Measurements from ENCODE around the gene TTLL5. TPM values are rescaled to one million over a fixed set of nuclear protein-coding genes. Genes with fewer than 3 reads are reported as not detected.
A peak's percentile ranks its signal among the peaks of the same experiment; 100 is the strongest.

Gene TTLL5
- total and polyA plus RNA-seq, 2 of the 4 experiments (the other 2 are of a cell fraction): 11.9 to 16.7 TPM

DNA sequence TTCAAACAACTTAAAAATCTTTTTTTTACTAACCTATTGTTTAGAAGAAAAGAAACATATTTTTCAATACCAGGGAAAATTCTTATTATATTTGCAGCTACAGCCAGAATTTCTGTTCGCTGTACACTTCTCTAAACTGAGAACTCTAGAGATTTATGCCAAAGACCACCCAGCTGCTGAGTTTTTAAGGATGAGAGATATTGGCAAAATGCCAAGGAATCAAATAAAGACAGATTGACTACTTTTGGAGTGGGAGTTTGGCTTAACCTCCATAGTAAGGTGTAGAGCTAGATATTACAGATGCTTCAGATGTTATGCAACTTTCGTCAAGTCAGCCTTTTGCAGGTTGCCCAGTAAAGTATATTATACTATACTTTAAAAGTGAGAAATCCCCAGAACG lies 71.8 kb downstream of the TTLL5 start:
- peaks cover 4% of the 10 kb centered on the region; the same call in 1 of the 2 replicates for H3K36me3 ChIP-seq (ENCODE audit: control insufficient read depth, insufficient read depth, low read length)
- no peak overlapping the region for H2AK9ac ChIP-seq (replicated peaks; ENCODE audit: low read depth, low read length, poor library complexity)
- H3K79me1 ChIP-seq (ENCODE audit: low read depth in 1 of 2, low read length in 2 of 2): no peaks in the 10 kb centered on the region
- no peaks in the 10 kb centered on the region for H3K9me3 ChIP-seq (ENCODE audit: control insufficient read depth, insufficient read depth, low read length)
- no peak overlapping the region for H4K91ac ChIP-seq (ENCODE audit: insufficient read depth, low read depth, low read length)
- CTCF ChIA-PET: interaction anchor here (0.6 kb wide), 1 partner anchor 153 kb away, joined by 3 read pairs; no protein-coding TSS in a partner anchor
- no peaks in the 10 kb centered on the region for H3K9me1 ChIP-seq (ENCODE audit: insufficient read depth, low read length)
- POLR2A ChIA-PET (ENCODE audit: unreplicated experiment): no interaction called here
- no CpG with 5 or more reads among the region's 3 CpGs for WGBS, 2 experiments (ENCODE audit: extremely low coverage in 2 of 2, insufficient read length in 1 of 2)
- H2AFZ ChIP-seq (replicated peaks; ENCODE audit: low read length, poor library complexity): no peak overlapping the region
- no peak overlapping the region for H3K27ac ChIP-seq (ENCODE audit: insufficient read depth, low read length)
- TF ChIP-seq CHD1 (IDR thresholded peaks at IDR 0.05; ENCODE audit: low read depth, low read length) (no peak), MAFK (IDR thresholded peaks at IDR 0.05; ENCODE audit: low read depth, low read length) (peak; percentile 35; the same call in 1 of the 2 replicates)
- no peak overlapping the region for H3K9ac ChIP-seq (ENCODE audit: low read depth, low read length)
- H2BK20ac ChIP-seq (ENCODE audit: low read depth, low read length): no peak overlapping the region
- no peak overlapping the region for H4K8ac ChIP-seq (ENCODE audit: low read depth in 2 of 2, low read length in 2 of 2)
- DNase-seq (no peak), ATAC-seq (ENCODE audit: low read depth) (no peak)
- H3K56ac ChIP-seq (ENCODE audit: extremely low read depth, insufficient read depth, low read length): no peak overlapping the region
- no peak overlapping the region for H4K5ac ChIP-seq (ENCODE audit: low read depth, low read length)
- no peaks in the 10 kb centered on the region for H4K20me1 ChIP-seq (ENCODE audit: insufficient read depth, low read length)
- H3K4me2 ChIP-seq (ENCODE audit: low read depth, low read length): no peak overlapping the region
- H3K4me3 ChIP-seq (ENCODE audit: insufficient read depth, low read depth, low read length): no peak overlapping the region
- no peak overlapping the region for H3K23ac ChIP-seq (ENCODE audit: low read depth, low read length)
- H3K18ac ChIP-seq (ENCODE audit: low read depth, low read length): no peak overlapping the region
- intact Hi-C loops (cut with micrococcal nuclease) (no loop called here), dilution Hi-C loops (cut with HindIII; ENCODE audit: low sequenced_read_pairs, unreplicated experiment) (no loop called here), in situ Hi-C loops (cut with MboI; ENCODE audit: low sequenced_read_pairs) (no loop called here)
- H2BK5ac ChIP-seq (ENCODE audit: low read depth, low read length, poor library complexity, severe bottlenecking): no peak overlapping the region
- BruUV-seq (replicated peaks): no TSS peak
- no peaks in the 10 kb centered on the region for H3K4me1 ChIP-seq (ENCODE audit: control insufficient read depth, insufficient read depth, low read length)
- H2AK5ac ChIP-seq (ENCODE audit: low read depth, low read length): no peak overlapping the region
- H3K27me3 ChIP-seq (ENCODE audit: control insufficient read depth, insufficient read depth, low read length): no peaks in the 10 kb centered on the region
- H3K4ac ChIP-seq (ENCODE audit: low read depth, low read length): no peak overlapping the region
- no peak overlapping the region for H2BK120ac ChIP-seq (ENCODE audit: low read depth, low read length)
- no peak overlapping the region for H2BK15ac ChIP-seq (ENCODE audit: low read depth, low read length)
- no peak overlapping the region for H3K14ac ChIP-seq (replicated peaks; ENCODE audit: low read depth, low read length)
